Tibial artery (tissue), 4 donors: ENCODE measurements around the gene LDLRAD3.

Experiments
- DNase-seq, 2 donors: peaks; one replicate each; pipeline ENCODE4 v3.0.0-alpha.2; 2019
- H3K27ac ChIP-seq, 2 donors: fragments of 200-600 bp; sonication (generic) in 1 of 2; 1 replicate in 1 of 2; 2 replicates in 1 of 2; pipeline ENCODE4 v1.5.1; 2018 to 2019; ENCODE audit warnings: mild to moderate bottlenecking in 1 of 2
- H3K27me3 ChIP-seq, 2 donors: fragments of 200-600 bp; sonication (generic) in 1 of 2; one replicate each; pipeline versions ENCODE4 v1.5.1 to v1.6.0; 2016 to 2019
- H3K36me3 ChIP-seq, 3 donors: fragments of 200-600 bp; sonication (generic) in 2 of 3; one replicate each; pipeline ENCODE4 v1.5.1; 2016 to 2019; ENCODE audit warnings: mild to moderate bottlenecking in 2 of 3
- H3K4me1 ChIP-seq, 4 donors: fragments of 200-600 bp; sonication (generic) in 2 of 4; 1 replicate in 3 of 4; 2 replicates in 1 of 4; pipeline ENCODE4 v1.5.1; 2016 to 2019
- H3K4me3 ChIP-seq, 2 donors: fragments of 200-600 bp; sonication (generic) in 1 of 2; 1 replicate in 1 of 2; 2 replicates in 1 of 2; pipeline ENCODE4 v1.5.1; 2018 to 2019; ENCODE audit warnings: mild to moderate bottlenecking in 2 of 2
- H3K9me3 ChIP-seq, 3 donors: fragments of 200-600 bp; sonication (generic) in 1 of 3; one replicate each; pipeline ENCODE4 v1.5.1; 2016 to 2019
- CTCF ChIP-seq, 2 experiments: fragments of 200-600 bp in 1 of 2; fragments of 450-650 bp in 1 of 2; IDR thresholded peaks; one replicate each; pipeline ENCODE4 v1.5.1; 2017 to 2019; ENCODE audit warnings: antibody characterized with exemption in 2 of 2, mild to moderate bottlenecking in 1 of 2, moderate library complexity in 1 of 2
- intact Hi-C: fragments of 100-400 bp; cut with DNase I; formaldehyde crosslinking; loops from one replicate; pipeline ENCODE4 v1.15.0; 2023; ENCODE audit warnings: low total_unique reads

Gene LDLRAD3

GRCh38 chr11:35967042-35967441 lies 23.2 kb downstream of the LDLRAD3 start:
- no peaks in the 10 kb centered on the region for H3K9me3 ChIP-seq
- H3K4me3 ChIP-seq, result no peak overlapping the region
- TF ChIP-seq CTCF (IDR thresholded peaks at IDR 0.05), result no peak
- H3K4me1 ChIP-seq, result peaks cover 0 to 5% (median 0%) of the 10 kb centered on the region in 4 donors
- no peaks in the 10 kb centered on the region for H3K36me3 ChIP-seq
- no peak for DNase-seq
- H3K27ac ChIP-seq, result no peak overlapping the region
- intact Hi-C loops, result no loop called here
- H3K27me3 ChIP-seq, result no peaks in the 10 kb centered on the region

GRCh38 chr11:35968386-35969088 lies 24.7 kb downstream of the LDLRAD3 start:
- no peaks in the 10 kb centered on the region for H3K9me3 ChIP-seq
- no peak for DNase-seq

GRCh38 chr11:35969089-35970042 lies 25.5 kb downstream of the LDLRAD3 start:
- H3K27me3 ChIP-seq, result no peaks in the 10 kb centered on the region
- no peak overlapping the region for H3K27ac ChIP-seq
- no peak overlapping the region for H3K4me3 ChIP-seq
- H3K9me3 ChIP-seq, result peaks cover 0 to 4% (median under 1%) of the 10 kb centered on the region in 3 donors
- intact Hi-C loops, result no loop called here
- DNase-seq, result no peak
- H3K36me3 ChIP-seq, result no peaks in the 10 kb centered on the region
- TF ChIP-seq CTCF (IDR thresholded peaks at IDR 0.05), result no peak
- H3K4me1 ChIP-seq, result peaks cover 0 to 5% (median 0%) of the 10 kb centered on the region in 4 donors

More at GRCh38 chr11:35968386-35969088, 24.7 kb downstream of the LDLRAD3 start:
- Histone ChIP-seq H3K4me1 (peaks cover 0 to 5% (median 0%) of the 10 kb centered on the region in 4 donors), H3K27me3 (no peaks in the 10 kb centered on the region), H3K27ac (no peak overlapping the region), H3K36me3 (no peaks in the 10 kb centered on the region), H3K4me3 (no peak overlapping the region)
- TF ChIP-seq CTCF (IDR thresholded peaks at IDR 0.05), result no peak
- intact Hi-C loops, result no loop called here

GRCh38 chr11:35970445-35970844 lies 26.6 kb downstream of the LDLRAD3 start:
- no peak overlapping the region for H3K27ac ChIP-seq
- no peaks in the 10 kb centered on the region for H3K27me3 ChIP-seq
- no peak overlapping the region for H3K4me3 ChIP-seq
- intact Hi-C loops, result no loop called here
- H3K9me3 ChIP-seq, result peaks cover 0 to 7% (median 4%) of the 10 kb centered on the region in 3 donors
- no peak for DNase-seq
- no peak for TF ChIP-seq CTCF (IDR thresholded peaks at IDR 0.05)
- H3K4me1 ChIP-seq, result peaks cover 0 to 5% (median 0%) of the 10 kb centered on the region in 4 donors
- H3K36me3 ChIP-seq, result no peaks in the 10 kb centered on the region

- Histone ChIP-seq H3K36me3 (no peaks in the 10 kb centered on the region), H3K9me3 (peaks cover 0 to 7% (median 4%) of the 10 kb centered on the region in 3 donors), H3K27ac (no peak overlapping the region), H3K4me1 (peaks cover 0 to 5% (median 0%) of the 10 kb centered on the region in 4 donors), H3K27me3 (no peaks in the 10 kb centered on the region), H3K4me3 (no peak overlapping the region)
- TF ChIP-seq CTCF (IDR thresholded peaks at IDR 0.05), result no peak
- no peak for DNase-seq
- intact Hi-C loops, result no loop called here
These were observed 28.1 kb downstream of the LDLRAD3 start for GRCh38 chr11:35971841-35972422.
